Stimulated activated naive CD8-positive, alpha-beta T cell treated with anti-CD3 and anti-CD28 coated beads, Interleukin-15, amount 100 ng/mL, for 72 hours (primary cell): Measurements from ENCODE around the gene SDCCAG8.

Experiments
- ATAC-seq: fragments of 150-1000 bp; cut with Tn5 transposase; 2 replicates; pipeline ENCODE4 v1.10.0; 2021; ENCODE audit warnings: mild to moderate bottlenecking, moderate library complexity
- DNase-seq, 2 donors: peaks; one replicate each; pipeline ENCODE4 v3.0.0; 2021 to 2022
- H3K27ac Mint-ChIP-seq, 2 donors: one replicate each; pipeline ENCODE4 v1.8.0; 2022; ENCODE audit warnings: mild to moderate bottlenecking in 2 of 2, mixed read lengths in 2 of 2, moderate library complexity in 2 of 2
- H3K27me3 Mint-ChIP-seq: one replicate; pipeline ENCODE4 v1.8.0; 2022; ENCODE audit warnings: mixed read lengths
- H3K4me1 Mint-ChIP-seq: one replicate; pipeline ENCODE4 v1.8.0; 2022; ENCODE audit warnings: mild to moderate bottlenecking, mixed read lengths
- H3K4me3 Mint-ChIP-seq, 2 donors: one replicate each; pipeline ENCODE4 v1.8.0; 2022; ENCODE audit warnings: mild to moderate bottlenecking in 2 of 2, mixed read lengths in 2 of 2, moderate library complexity in 1 of 2
- H3K9me3 Mint-ChIP-seq, 2 donors: one replicate each; pipeline ENCODE4 v1.8.0; 2022; ENCODE audit warnings: mixed read lengths in 2 of 2

Gene SDCCAG8

DNA sequence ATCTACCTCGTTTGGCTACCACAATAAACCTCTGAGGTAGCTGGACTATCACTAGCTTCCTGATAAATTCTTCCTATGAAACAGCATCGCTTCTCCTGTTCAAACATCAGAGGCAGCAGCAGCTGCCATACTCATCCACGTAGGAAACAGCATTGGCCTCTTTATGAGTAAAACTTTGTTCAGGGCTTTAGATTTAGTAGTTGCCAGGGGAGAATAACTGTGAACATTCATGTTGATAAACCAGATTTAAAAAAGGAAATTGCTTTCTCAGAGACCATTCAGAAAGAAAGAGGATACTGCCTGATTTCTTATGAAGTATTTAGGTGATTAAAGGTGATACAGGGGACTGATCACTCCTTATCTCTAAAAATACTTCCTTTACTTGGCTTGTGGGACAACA, 7.9 kb upstream of the SDCCAG8 start:
- Mint-ChIP-seq H3K27ac (no peak overlapping the region), H3K4me1 (peaks cover 26% of the 10 kb centered on the region), H3K4me3 (no peak overlapping the region), H3K27me3 (no peaks in the 10 kb centered on the region), H3K9me3 (no peaks in the 10 kb centered on the region)
- no peak for DNase-seq
- no peak for ATAC-seq

DNA sequence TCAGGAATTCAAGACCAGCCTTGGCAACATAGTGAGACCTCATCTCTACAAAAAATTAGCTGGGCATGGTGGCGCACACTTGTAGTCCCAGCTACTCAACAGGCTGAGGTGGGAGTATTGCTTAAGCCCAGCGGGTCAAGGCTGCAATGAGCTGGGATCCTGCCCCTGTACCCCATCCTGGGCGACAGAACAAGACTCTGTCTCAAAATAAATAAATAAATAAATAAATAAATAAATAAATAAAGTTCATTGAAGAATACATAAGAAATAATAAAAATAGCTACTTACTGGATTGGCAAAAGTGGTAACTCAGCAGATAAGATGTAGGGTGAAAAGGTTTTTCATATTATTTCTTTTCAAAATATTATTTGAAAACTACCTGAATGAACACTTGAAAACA, 6.6 kb upstream of the SDCCAG8 start:
- Mint-ChIP-seq H3K4me3 (no peak overlapping the region), H3K27ac (no peak overlapping the region), H3K27me3 (no peaks in the 10 kb centered on the region), H3K4me1 (peaks cover 36% of the 10 kb centered on the region), H3K9me3 (no peaks in the 10 kb centered on the region)
- no peak for DNase-seq
- no peak for ATAC-seq

DNA sequence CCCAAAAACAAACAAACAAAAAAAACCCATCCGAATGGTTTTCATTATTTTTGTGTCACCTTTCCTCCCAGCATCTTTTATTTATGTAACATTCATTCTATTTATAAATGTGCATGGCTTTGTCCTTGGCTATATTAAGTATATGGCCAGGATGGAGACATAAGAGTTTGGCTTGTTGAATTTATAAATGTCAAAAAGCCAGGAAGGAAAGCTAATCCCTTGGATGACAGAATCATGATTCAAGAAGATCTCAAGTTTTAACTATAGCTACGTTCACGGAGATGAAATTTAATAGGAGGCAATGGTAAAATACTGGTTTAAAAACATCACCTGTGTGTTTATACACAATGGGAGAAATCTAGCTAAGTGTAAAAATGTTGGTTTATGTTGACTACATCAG, 5.7 kb upstream of the SDCCAG8 start:
- H3K9me3 Mint-ChIP-seq: no peaks in the 10 kb centered on the region
- H3K27me3 Mint-ChIP-seq: no peaks in the 10 kb centered on the region
- ATAC-seq (no peak), DNase-seq (no peak)
- H3K27ac Mint-ChIP-seq: no peak overlapping the region
- no peak overlapping the region for H3K4me3 Mint-ChIP-seq
- H3K4me1 Mint-ChIP-seq: peaks cover 40% of the 10 kb centered on the region

DNA sequence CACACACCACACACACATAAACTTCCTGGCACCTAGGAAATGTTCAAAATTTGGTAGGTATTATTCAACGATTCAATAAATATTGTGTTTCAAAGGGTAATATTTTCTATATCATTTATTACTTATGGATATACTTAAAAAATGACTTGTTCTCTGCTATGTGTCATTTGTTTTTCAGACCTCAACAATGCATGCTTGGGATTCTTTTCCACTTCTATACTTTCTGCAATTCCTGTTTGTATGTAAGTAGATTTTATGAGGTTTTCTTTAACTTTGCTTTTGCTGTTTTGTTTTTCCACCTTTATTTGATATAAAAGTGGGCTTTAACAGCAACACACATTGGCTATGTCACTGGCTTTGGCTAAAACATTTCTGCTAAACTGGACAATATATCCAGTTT, 4.3 kb upstream of the SDCCAG8 start:
- Mint-ChIP-seq H3K4me3 (no peak overlapping the region), H3K4me1 (peaks cover 40% of the 10 kb centered on the region), H3K27ac (no peak overlapping the region), H3K9me3 (no peaks in the 10 kb centered on the region), H3K27me3 (no peaks in the 10 kb centered on the region)
- DNase-seq: no peak
- no peak for ATAC-seq

DNA sequence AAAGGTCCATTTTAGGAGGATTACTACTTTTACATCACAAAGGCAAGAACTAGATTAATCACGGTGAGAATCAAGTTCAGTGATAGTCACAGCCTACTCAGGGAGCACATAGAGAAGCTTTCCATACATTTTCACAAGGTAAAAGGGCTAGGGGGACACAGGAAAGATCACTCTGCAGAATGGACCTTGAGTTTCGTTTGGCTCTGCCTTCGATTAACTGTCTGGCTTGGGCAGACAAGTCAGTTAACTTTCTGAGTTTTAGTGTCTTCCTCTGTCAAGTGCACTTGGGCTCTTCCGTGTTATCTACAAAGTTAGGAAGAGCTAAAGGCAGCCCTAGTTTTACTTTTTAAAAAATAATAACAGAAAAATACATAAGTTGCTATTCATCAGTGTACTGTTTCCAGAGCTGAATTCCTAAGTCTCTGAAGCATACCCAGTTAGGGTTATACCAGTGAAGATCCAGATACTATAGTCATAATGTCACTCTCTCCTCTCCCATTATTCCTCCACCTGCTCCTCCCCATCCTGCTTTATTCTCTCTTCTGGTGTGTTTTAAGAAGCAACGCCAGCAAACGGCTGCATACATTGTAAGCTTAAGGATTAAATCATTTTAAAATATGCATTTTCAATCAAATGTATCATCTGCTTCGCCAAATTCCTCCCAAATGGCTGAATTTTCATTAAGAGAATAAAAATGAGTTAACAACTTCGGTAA, 2.5 kb upstream of the SDCCAG8 start:
- H3K9me3 Mint-ChIP-seq: no peaks in the 10 kb centered on the region
- peak overlapping the region; percentile 99 to 100 for H3K4me3 Mint-ChIP-seq
- ATAC-seq (no peak), DNase-seq (no peak)
- no peaks in the 10 kb centered on the region for H3K27me3 Mint-ChIP-seq
- H3K4me1 Mint-ChIP-seq: peaks cover 30% of the 10 kb centered on the region
- H3K27ac Mint-ChIP-seq: peak overlapping the region; percentile 30 to 72

DNA sequence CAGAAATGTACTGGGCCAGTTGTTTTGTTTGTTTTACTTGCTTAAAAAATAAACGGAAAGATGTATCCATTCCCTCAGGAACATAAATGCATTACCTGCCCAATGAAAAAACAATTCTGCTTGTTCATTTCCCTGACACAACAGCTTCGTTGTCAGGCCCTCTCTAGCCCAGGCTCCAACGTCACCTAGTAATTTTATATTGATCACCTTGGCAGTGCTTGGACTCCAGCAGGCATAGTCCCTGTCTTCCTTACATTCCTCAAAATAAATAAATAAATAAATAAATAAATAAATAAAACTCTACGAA, 2.0 kb upstream of the SDCCAG8 start:
- H3K9me3 Mint-ChIP-seq: no peaks in the 10 kb centered on the region
- H3K4me3 Mint-ChIP-seq: peak overlapping the region; percentile 99 to 100
- peaks cover 25% of the 10 kb centered on the region for H3K4me1 Mint-ChIP-seq
- H3K27ac Mint-ChIP-seq: peak overlapping the region; percentile 72 to 74
- no peak for ATAC-seq
- H3K27me3 Mint-ChIP-seq: no peaks in the 10 kb centered on the region
- DNase-seq: no peak

DNA sequence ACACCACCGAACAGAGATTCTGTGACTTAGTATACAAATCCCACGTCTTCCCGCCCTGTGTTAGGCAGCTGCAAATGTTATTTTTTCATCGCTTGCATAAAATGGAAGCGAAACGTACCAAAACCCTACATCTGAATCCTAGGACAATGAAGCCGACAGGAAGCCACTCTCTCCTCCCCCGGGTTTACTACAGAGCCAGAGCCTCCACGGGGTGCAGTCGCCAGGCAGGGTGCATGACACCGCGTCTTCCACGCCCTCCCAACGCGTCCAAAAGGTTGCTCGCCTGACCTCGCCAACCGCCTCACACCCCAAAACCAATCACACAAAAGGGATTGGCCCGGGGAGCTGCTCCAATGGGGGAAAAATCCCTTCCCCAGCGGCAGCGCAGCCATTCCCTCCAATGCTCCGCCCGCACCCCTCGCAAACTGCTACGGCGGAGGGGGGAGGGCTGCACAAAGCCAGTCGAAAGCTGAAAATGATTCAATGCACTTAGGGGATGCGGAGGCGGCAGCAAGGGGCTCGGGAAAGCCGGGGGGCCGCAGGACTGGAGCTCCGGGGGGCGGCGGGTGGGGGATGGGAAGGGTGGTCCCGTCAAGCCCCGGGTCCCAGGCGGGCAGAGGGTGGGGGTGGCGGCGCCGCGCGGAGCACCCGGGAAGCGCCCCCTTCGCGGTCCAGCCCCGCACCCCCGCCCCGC, 1.5 kb upstream of the SDCCAG8 start:
- ATAC-seq: peak; percentile 49
- DNase-seq: peak; percentile 64 to 79
- peak overlapping the region; percentile 99 to 100 for H3K4me3 Mint-ChIP-seq
- H3K9me3 Mint-ChIP-seq: no peaks in the 10 kb centered on the region
- peak overlapping the region; percentile 98 to 99 for H3K27ac Mint-ChIP-seq
- H3K4me1 Mint-ChIP-seq: peaks cover 23% of the 10 kb centered on the region
- H3K27me3 Mint-ChIP-seq: no peaks in the 10 kb centered on the region

DNA sequence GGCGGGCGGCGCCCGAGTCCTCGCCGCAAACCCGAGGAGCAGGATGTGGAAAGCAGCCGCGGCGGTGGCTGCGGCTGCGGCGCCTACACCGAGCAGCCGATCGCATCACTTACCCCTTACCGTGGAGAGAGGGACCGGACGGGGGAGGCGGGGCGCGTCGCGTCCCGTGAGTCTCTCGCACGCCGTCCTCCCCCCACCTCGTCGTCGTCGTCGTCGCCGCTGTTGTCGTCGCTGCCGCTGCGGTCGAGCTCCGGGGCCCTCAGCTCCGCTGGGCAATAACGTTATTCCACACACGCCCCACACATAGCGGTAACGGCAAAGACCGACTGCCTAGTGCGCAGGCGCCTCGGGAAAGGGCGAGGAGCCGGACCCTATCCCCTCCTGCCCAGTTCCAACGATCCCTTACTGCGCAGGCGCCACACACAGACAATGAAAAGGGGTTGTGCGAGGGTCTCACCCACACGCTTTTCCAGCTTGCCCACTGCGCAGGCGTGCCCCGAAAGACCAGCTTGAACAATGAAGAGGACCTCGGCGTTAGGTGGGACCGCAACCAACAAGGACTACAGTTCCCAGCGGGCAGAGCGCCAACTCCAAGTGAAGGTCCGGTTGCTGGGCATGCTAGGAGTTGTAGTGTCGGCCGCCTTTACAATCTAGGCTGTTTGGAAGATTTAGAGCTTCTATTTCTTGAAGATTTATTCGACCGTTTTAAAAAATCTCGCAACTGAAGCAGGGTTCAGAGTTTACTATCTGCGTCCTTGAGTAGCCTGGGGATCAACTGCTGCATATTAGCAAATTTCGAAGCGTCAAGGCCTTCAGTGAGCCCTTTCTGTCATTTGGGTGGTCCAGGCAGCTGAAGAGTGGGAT, 682 bp upstream of the SDCCAG8 start, which contains the start of gene CEP170:
CEP170 (minus strand) TSS at position 355 of the 864 bp plus-strand sequence. CDS start 30,001 bp downstream, outside the sequence.
- DNase-seq (peak; percentile 92 to 93), ATAC-seq (peak; percentile 76)
- Mint-ChIP-seq H3K4me3 (peak within 1 kb of the TSS; percentile 99 to 100), H3K4me1 (peaks cover 27% of the 10 kb centered on the region), H3K27me3 (no peaks in the 10 kb centered on the region), H3K9me3 (no peaks in the 10 kb centered on the region), H3K27ac (peak within 1 kb of the TSS; percentile 99)

DNA sequence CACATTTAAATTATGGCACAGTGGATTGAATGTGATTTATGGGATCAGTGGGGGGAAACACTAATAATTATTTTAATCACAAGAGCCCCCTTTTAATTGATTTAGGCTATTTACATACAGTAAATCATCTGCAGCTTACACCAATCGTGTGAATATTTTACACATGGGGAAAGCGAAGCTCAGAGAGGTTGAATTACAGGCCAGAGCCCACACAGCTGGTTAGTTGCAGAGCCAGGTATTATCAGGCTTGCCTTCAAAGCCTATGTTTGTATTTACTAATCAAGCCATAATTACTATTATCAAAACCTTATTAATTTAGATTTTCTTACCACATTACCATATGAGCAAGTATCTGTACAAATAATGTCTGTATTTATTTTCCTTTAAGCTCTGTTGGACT, 749 bp downstream of the SDCCAG8 start:
- peak overlapping the region; percentile 91 to 99 for H3K27ac Mint-ChIP-seq
- no peak for ATAC-seq
- peak overlapping the region; percentile 95 to 99 for H3K4me3 Mint-ChIP-seq
- H3K4me1 Mint-ChIP-seq: peaks cover 26% of the 10 kb centered on the region
- DNase-seq: no peak
- no peaks in the 10 kb centered on the region for H3K27me3 Mint-ChIP-seq
- no peaks in the 10 kb centered on the region for H3K9me3 Mint-ChIP-seq

DNA sequence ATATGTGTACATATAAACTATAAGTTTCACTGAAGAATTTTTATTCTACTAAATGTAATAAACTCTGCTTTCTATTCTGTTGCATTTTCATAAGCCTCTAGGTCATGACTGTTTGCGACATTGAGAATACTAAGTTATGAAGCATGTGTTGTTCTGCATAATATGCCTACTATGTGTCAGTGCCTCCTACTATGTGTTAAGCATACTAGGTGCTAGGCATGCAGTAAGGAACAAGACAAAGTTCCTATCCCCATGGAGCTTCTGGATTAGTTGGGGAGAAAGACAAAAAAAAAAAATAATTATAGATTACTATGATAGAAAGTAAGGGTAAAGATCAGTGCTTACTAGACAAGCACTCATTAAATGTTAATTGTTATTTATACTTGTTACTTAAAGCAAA, 1.3 kb downstream of the SDCCAG8 start:
- Mint-ChIP-seq H3K4me1 (peaks cover 26% of the 10 kb centered on the region), H3K27me3 (no peaks in the 10 kb centered on the region), H3K4me3 (peak overlapping the region in 1 of 2 donors; percentile 99), H3K27ac (no peak overlapping the region), H3K9me3 (no peaks in the 10 kb centered on the region)
- ATAC-seq (no peak), DNase-seq (no peak)

DNA sequence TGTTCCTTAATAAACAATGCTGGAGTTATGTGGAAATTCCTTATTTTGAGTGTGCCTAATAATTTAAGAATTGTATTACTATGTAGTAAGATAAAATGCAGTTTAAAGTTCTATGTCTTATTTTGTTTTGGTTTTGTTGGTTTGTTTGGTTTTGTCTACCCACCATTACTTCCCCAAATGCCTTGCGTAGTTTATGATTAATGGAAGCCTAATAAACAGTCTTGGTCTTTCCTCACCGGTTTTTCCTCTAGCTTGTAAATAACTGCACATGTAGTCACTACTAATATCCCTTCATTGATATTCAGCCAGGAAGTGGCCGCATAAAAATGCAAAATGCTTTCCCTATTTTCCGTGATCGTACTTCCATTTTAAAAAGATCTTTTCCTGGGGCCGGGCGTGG, 2.9 kb downstream of the SDCCAG8 start:
- ATAC-seq (no peak), DNase-seq (no peak)
- H3K27me3 Mint-ChIP-seq: no peaks in the 10 kb centered on the region
- H3K9me3 Mint-ChIP-seq: no peaks in the 10 kb centered on the region
- H3K27ac Mint-ChIP-seq: no peak overlapping the region
- H3K4me3 Mint-ChIP-seq: no peak overlapping the region
- H3K4me1 Mint-ChIP-seq: peaks cover 26% of the 10 kb centered on the region

DNA sequence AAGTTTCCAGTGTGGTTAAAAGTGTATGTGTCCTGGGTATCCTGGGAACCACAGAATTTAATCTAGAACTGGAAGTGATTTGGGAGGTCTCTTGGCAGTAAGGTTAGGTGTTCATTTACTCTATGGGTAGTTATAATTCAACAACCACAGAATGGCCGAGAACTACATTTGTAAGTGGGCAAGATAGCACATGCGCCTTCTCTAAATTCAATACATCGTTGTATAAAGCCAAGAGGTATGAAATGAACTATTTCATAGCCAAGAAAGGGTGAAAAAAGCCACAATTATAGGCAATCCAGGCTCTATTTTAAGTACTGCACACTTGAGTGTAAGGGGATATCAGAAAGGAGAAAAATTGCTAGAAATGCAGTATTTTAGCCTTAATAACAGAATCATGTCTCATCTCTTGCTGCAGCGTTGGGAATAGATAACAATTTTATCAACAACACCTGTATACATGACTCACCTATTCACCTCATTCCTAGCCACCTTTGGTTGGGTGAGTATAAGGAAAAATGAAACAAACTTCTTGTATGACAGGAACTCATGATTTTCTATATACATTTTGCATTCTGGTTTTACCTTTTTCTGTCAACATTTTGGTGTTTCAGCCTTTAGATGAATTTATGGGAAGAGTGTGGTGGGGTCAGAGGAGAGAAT, 4.5 kb downstream of the SDCCAG8 start:
- ATAC-seq: no peak
- Mint-ChIP-seq H3K27me3 (no peaks in the 10 kb centered on the region), H3K4me1 (peaks cover 33% of the 10 kb centered on the region), H3K4me3 (no peak overlapping the region), H3K27ac (no peak overlapping the region), H3K9me3 (no peaks in the 10 kb centered on the region)
- DNase-seq: no peak

DNA sequence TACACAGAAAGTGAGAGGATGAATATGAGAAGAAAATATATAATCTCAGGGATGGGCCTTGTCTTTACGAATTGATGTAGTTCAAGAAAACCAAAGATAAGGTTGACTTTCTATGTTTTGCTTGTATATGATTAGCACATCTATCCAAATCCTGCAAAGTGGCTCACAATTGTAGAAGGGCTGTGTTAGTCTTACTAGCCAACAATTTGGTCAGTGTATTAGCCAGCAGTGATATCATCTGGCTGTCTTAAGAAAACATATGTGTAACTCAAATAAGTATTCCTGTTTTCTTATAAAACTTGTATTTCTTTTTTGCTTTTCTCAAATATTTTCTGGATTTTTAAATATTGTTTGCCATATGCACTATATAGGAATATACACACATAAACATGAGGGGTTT, 5.5 kb downstream of the SDCCAG8 start:
- no peak for ATAC-seq
- no peaks in the 10 kb centered on the region for H3K9me3 Mint-ChIP-seq
- no peak overlapping the region for H3K4me3 Mint-ChIP-seq
- no peak for DNase-seq
- H3K27ac Mint-ChIP-seq: no peak overlapping the region
- peaks cover 33% of the 10 kb centered on the region for H3K4me1 Mint-ChIP-seq
- no peaks in the 10 kb centered on the region for H3K27me3 Mint-ChIP-seq

DNA sequence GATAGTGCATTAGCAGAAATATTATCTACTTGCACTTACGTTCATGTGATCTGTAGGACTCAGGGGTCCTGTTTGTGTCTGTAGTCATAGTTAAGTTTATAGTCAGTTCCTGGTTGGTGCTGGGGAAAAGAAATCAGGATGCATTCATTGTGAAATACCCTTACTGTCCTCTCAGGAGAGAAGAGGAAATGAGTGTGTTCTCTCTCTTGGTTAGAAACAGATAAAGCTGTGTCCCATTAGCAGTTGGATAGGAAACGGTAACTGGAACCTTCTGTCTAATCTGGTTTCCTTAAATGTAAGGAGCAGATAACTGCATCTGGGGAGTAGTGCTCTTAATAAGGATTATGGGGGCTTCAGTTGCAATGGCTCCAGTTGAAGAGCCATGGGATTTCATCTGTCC, 8.9 kb downstream of the SDCCAG8 start:
- H3K27ac Mint-ChIP-seq: peak overlapping the region in 1 of 2 donors; percentile 74
- H3K4me1 Mint-ChIP-seq: peaks cover 33% of the 10 kb centered on the region
- DNase-seq: no peak
- H3K9me3 Mint-ChIP-seq: no peaks in the 10 kb centered on the region
- ATAC-seq: peak; percentile 40
- no peak overlapping the region for H3K4me3 Mint-ChIP-seq
- H3K27me3 Mint-ChIP-seq: no peaks in the 10 kb centered on the region

DNA sequence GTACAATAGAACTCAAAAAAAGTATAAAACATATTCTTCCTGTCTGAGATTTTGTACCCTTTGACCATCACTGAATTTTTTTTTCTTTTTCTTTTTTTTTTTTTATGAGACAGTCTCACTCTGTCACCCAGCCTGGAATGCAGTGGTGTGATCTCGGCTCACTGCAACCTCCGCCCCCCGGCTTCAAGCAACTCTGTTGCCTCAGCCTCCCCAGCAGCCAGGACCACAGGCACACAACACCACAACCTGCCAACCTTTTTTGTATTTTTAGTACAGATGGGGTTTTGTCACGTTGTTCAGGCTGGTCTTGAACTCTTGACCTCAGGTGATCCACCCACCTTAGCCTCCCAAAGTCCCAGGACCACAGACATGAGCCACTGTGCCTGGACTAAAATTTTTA, 10.4 kb downstream of the SDCCAG8 start:
- Mint-ChIP-seq H3K4me3 (no peak overlapping the region), H3K27ac (no peak overlapping the region), H3K4me1 (peaks cover 21% of the 10 kb centered on the region), H3K9me3 (no peaks in the 10 kb centered on the region), H3K27me3 (no peaks in the 10 kb centered on the region)
- DNase-seq (no peak), ATAC-seq (no peak)
